GM18909 (cell line): ENCODE measurements around the gene MPL.

ENCODE experiments used
- ATAC-seq: cut with Tn5 transposase; IDR thresholded peaks from one replicate; pipeline ENCODE4 v1.9.1; 2021; ENCODE audit warnings: mild to moderate bottlenecking; ENCODE audit not compliant: unreplicated experiment, poor library complexity

MPL gene

GRCh38 chr1:43402089-43402865 lies 64.7 kb downstream of the MPL start:
- ATAC-seq: no peak
